NCI-H146 treated with DMSO at 0.1 percent for 48 hours (cell line): ENCODE data around the gene MRO.
"Not testable (repeated sequence)": the region's sequence is repeated elsewhere in the genome, so short reads cannot be mapped to it uniquely, and the experiment has no call there.

Experiments used
- DNase-seq: peaks from one replicate; lab custom pipeline; 2025; ENCODE audit not compliant: unreplicated experiment; lab: John Stamatoyannopoulos, UW

The MRO gene

GRCh38 chr18:50819728-50820378 lies at the start of gene MRO:
Gene MRO, minus strand, starts transcription at chr18:50820016. Its CDS starts 10,616 bp downstream, at chr18:50809400.
- DNase-seq = peak; percentile 90

GRCh38 chr18:50869150-50869549 lies 49.3 kb upstream of the MRO start:
- no peak for DNase-seq

- no peak for DNase-seq
Observed at GRCh38 chr18:50866765-50867164, 46.9 kb upstream of the MRO start.

- no peak for DNase-seq
Observed at GRCh38 chr18:50863840-50864375, 44.1 kb upstream of the MRO start.

GRCh38 chr18:50862401-50862800 lies 42.6 kb upstream of the MRO start:
- DNase-seq = no peak

- no peak for DNase-seq
Observed at GRCh38 chr18:50861617-50862016, 41.8 kb upstream of the MRO start.

GRCh38 chr18:50859793-50860555 lies 40.2 kb upstream of the MRO start:
- no peak for DNase-seq

- DNase-seq = no peak
Observed at GRCh38 chr18:50857694-50858093, 37.9 kb upstream of the MRO start.

GRCh38 chr18:50857166-50857565 lies 37.4 kb upstream of the MRO start:
- DNase-seq = not testable (repeated sequence)

- DNase-seq = no peak
Observed at GRCh38 chr18:50855976-50856757, 36.4 kb upstream of the MRO start.

GRCh38 chr18:50853863-50854271 lies 34.1 kb upstream of the MRO start:
- no peak for DNase-seq

- no peak for DNase-seq
Observed at GRCh38 chr18:50850307-50851065, 30.7 kb upstream of the MRO start.

- DNase-seq = no peak
Observed at GRCh38 chr18:50849419-50849821, 29.6 kb upstream of the MRO start.

- DNase-seq = no peak
Observed at GRCh38 chr18:50848991-50849390, 29.2 kb upstream of the MRO start.

- no peak for DNase-seq
Observed at GRCh38 chr18:50848061-50848551, 28.3 kb upstream of the MRO start.

GRCh38 chr18:50847192-50847591 lies 27.4 kb upstream of the MRO start:
- no peak for DNase-seq

- DNase-seq = no peak
Observed at GRCh38 chr18:50844960-50845359, 25.1 kb upstream of the MRO start.

GRCh38 chr18:50844554-50844953 lies 24.7 kb upstream of the MRO start:
- no peak for DNase-seq

- DNase-seq = no peak
Observed at GRCh38 chr18:50842846-50843245, 23.0 kb upstream of the MRO start.

GRCh38 chr18:50839996-50840395 lies 20.2 kb upstream of the MRO start:
- DNase-seq = no peak

- DNase-seq = no peak
Observed at GRCh38 chr18:50839341-50839740, 19.5 kb upstream of the MRO start.
